H9 (cell line): ENCODE measurements around the gene NAT16. TPM values are rescaled to one million over a fixed set of nuclear protein-coding genes. Genes with fewer than 3 reads are reported as not detected.

Experiments
- DNase-seq: peaks from one replicate; pipeline ENCODE4 v3.0.0-alpha.2; 2017
- H2AFZ ChIP-seq: one replicate; pipeline ENCODE4 v1.6.1; 2013; ENCODE audit warnings: mild to moderate bottlenecking, low read length, control low read depth, moderate library complexity
- H2AK5ac ChIP-seq: 2 replicates; pipeline ENCODE4 v1.6.1; 2013; ENCODE audit warnings: low read length, control low read depth, mixed read lengths; ENCODE audit not compliant: insufficient read length
- H2BK120ac ChIP-seq: one replicate; pipeline ENCODE4 v1.6.1; 2013; ENCODE audit warnings: low read depth, mild to moderate bottlenecking, low read length, control low read depth, inconsistent platforms; ENCODE audit not compliant: poor library complexity, severe bottlenecking
- H2BK12ac ChIP-seq: 2 replicates; pipeline ENCODE4 v1.6.1; 2013; ENCODE audit warnings: low read length, control low read depth, mixed read lengths, low read depth; ENCODE audit not compliant: insufficient read length
- H2BK15ac ChIP-seq: 2 replicates; pipeline ENCODE4 v1.6.1; 2013; ENCODE audit warnings: low read depth, low read length, control low read depth
- H2BK20ac ChIP-seq: one replicate; pipeline ENCODE4 v1.6.1; 2013; ENCODE audit warnings: low read depth, mild to moderate bottlenecking, low read length, control low read depth, inconsistent platforms; ENCODE audit not compliant: poor library complexity, severe bottlenecking
- H2BK5ac ChIP-seq: 2 replicates; pipeline ENCODE4 v1.6.1; 2013; ENCODE audit warnings: low read length, control low read depth, mixed read lengths; ENCODE audit not compliant: insufficient read length
- H3K14ac ChIP-seq: 2 replicates; pipeline ENCODE4 v1.6.1; 2013; ENCODE audit warnings: low read length, control low read depth; ENCODE audit not compliant: insufficient read depth
- H3K18ac ChIP-seq: 2 replicates; pipeline ENCODE4 v1.6.1; 2013; ENCODE audit warnings: low read depth, mild to moderate bottlenecking, mixed read lengths, low read length, control low read depth; ENCODE audit not compliant: insufficient read length
- H3K23ac ChIP-seq: 2 replicates; pipeline ENCODE4 v1.6.1; 2013; ENCODE audit warnings: low read length, control low read depth, mixed read lengths, low read depth; ENCODE audit not compliant: insufficient read length
- H3K23me2 ChIP-seq: 2 replicates; pipeline ENCODE4 v1.6.1; 2013; ENCODE audit warnings: low read depth, mild to moderate bottlenecking, mixed read lengths, low read length, control low read depth; ENCODE audit not compliant: insufficient read length, poor library complexity, severe bottlenecking
- H3K27ac ChIP-seq: 2 replicates; pipeline ENCODE4 v1.5.1; 2013; ENCODE audit warnings: low read length, control low read depth, mixed read lengths, low read depth; ENCODE audit not compliant: insufficient read length
- H3K27me3 ChIP-seq: 2 replicates; pipeline ENCODE4 v1.6.1; 2013; ENCODE audit warnings: low read length, control low read depth, inconsistent platforms; ENCODE audit not compliant: insufficient read depth
- H3K4ac ChIP-seq: 2 replicates; pipeline ENCODE4 v1.6.1; 2013; ENCODE audit warnings: low read depth, mild to moderate bottlenecking, control low read depth, inconsistent platforms, low read length, moderate library complexity
- H3K4me1 ChIP-seq: 2 replicates; pipeline ENCODE4 v1.6.1; 2013; ENCODE audit warnings: low read length, control low read depth, inconsistent platforms; ENCODE audit not compliant: insufficient read depth
- H3K4me2 ChIP-seq: 2 replicates; pipeline ENCODE4 v1.6.1; 2013; ENCODE audit warnings: low read length, control low read depth, mixed read lengths; ENCODE audit not compliant: insufficient read length, insufficient read depth
- H3K56ac ChIP-seq: 2 replicates; pipeline ENCODE4 v1.6.1; 2013; ENCODE audit warnings: low read depth, mild to moderate bottlenecking, mixed read lengths, low read length, control low read depth; ENCODE audit not compliant: insufficient read length
- H3K79me1 ChIP-seq: 2 replicates; pipeline ENCODE4 v1.6.1; 2013; ENCODE audit warnings: low read depth, mild to moderate bottlenecking, moderate library complexity, low read length, control low read depth, inconsistent platforms; ENCODE audit not compliant: insufficient read depth, poor library complexity, severe bottlenecking
- H3K79me2 ChIP-seq: 2 replicates; pipeline ENCODE4 v1.6.1; 2013; ENCODE audit warnings: low read length, control low read depth, inconsistent platforms; ENCODE audit not compliant: insufficient read depth
- H3K9ac ChIP-seq: 2 replicates; pipeline ENCODE4 v1.6.1; 2013; ENCODE audit warnings: low read length, control low read depth, mixed read lengths; ENCODE audit not compliant: insufficient read length; ENCODE audit errors: extremely low read depth
- H3K9me3 ChIP-seq: one replicate; pipeline ENCODE4 v1.6.1; 2013; ENCODE audit warnings: low read depth, low read length, inconsistent platforms; ENCODE audit not compliant: control insufficient read depth
- H3T11ph ChIP-seq: one replicate; pipeline ENCODE4 v1.6.1; 2013; ENCODE audit warnings: mild to moderate bottlenecking, low read length, control low read depth, inconsistent platforms
- H4K20me1 ChIP-seq: one replicate; pipeline ENCODE4 v1.6.1; 2013; ENCODE audit not compliant: control insufficient read depth, insufficient read length, insufficient read depth
- H4K5ac ChIP-seq: 2 replicates; pipeline ENCODE4 v1.6.1; 2013; ENCODE audit warnings: low read depth, mild to moderate bottlenecking, mixed read lengths, low read length, control low read depth; ENCODE audit not compliant: insufficient read length
- H4K8ac ChIP-seq: replicated peaks from 2 replicates; pipeline ENCODE4 v1.6.1; 2013; ENCODE audit warnings: low read length, control low read depth, mixed read lengths, low read depth; ENCODE audit not compliant: insufficient read length
- H4K91ac ChIP-seq: 2 replicates; pipeline ENCODE4 v1.6.1; 2013; ENCODE audit warnings: low read depth, mild to moderate bottlenecking, moderate library complexity, mixed read lengths, low read length, control low read depth; ENCODE audit not compliant: insufficient read length
- H3K27ac Mint-ChIP-seq, 3 experiments: 2 replicates in 2 of 3; 3 replicates in 1 of 3; pipeline ENCODE4 v1.8.0; 2020 to 2021; ENCODE audit warnings: mixed read lengths in 3 of 3, mild to moderate bottlenecking in 1 of 3, moderate library complexity in 1 of 3
- H3K27me3 Mint-ChIP-seq: 2 replicates; pipeline ENCODE4 v1.8.0; 2021; ENCODE audit warnings: low read depth, mild to moderate bottlenecking, moderate library complexity, mixed read lengths
- H3K36me3 Mint-ChIP-seq, 3 experiments: 2 replicates in 2 of 3; 3 replicates in 1 of 3; pipeline ENCODE4 v1.8.0; 2020 to 2021; ENCODE audit warnings: low read depth in 3 of 3, mixed read lengths in 3 of 3; ENCODE audit not compliant: insufficient read depth in 1 of 3
- H3K4me1 Mint-ChIP-seq, 2 experiments: 2 replicates each; pipeline ENCODE4 v1.8.0; 2020; ENCODE audit warnings: mixed read lengths in 2 of 2
- H3K4me3 Mint-ChIP-seq, 2 experiments: 2 replicates in 1 of 2; 3 replicates in 1 of 2; pipeline ENCODE4 v1.8.0; 2020 to 2021; ENCODE audit warnings: mild to moderate bottlenecking in 2 of 2, mixed read lengths in 2 of 2, moderate library complexity in 1 of 2
- H3K9me3 Mint-ChIP-seq, 2 experiments: 2 replicates in 1 of 2; 3 replicates in 1 of 2; pipeline ENCODE4 v1.8.0; 2020; ENCODE audit warnings: mild to moderate bottlenecking in 2 of 2, mixed read lengths in 2 of 2, moderate library complexity in 1 of 2
- CTCF ChIP-seq: fragments of 200-600 bp; sonication (generic); conservative IDR thresholded peaks from 3 replicates; pipeline ENCODE4 v1.8.0; 2021; ENCODE audit warnings: antibody characterized with exemption, mild to moderate bottlenecking
- WGBS: extraction: QIAGEN DNeasy Blood & Tissue Kit; methylation state at CpG from one replicate; pipeline ENCODE4 v1.1.7; 2013; ENCODE audit warnings: missing lambda C conversion rate, low lambda C conversion rate, mixed read lengths; ENCODE audit not compliant: insufficient read length; ENCODE audit errors: extremely low coverage; 5-methylcytosine and 5-hydroxymethylcytosine counted together
- total RNA-seq: library from RNA; stranded (reverse); gene quantifications from 2 replicates; pipeline ENCODE4 v1.2.1, GENCODE V29; 2021

Gene NAT16
- total RNA-seq, 1 experiment from 2014 or later, result 0.50 TPM

GRCh38 chr7:101162551-101163278, 17.4 kb downstream of the NAT16 start:
- Histone ChIP-seq H3K9ac (no peak overlapping the region), H3K18ac (peak overlapping the region; percentile 53), H3K4me1 (peaks cover 9% of the 10 kb centered on the region; the same call in 1 of the 2 replicates), H2BK5ac (no peak overlapping the region), H2BK120ac (no peak overlapping the region), H3K79me2 (no peaks in the 10 kb centered on the region), H3K4me2 (peak overlapping the region; percentile 65), H3K14ac (peak overlapping the region; percentile 50; the same call in 1 of the 2 replicates), H4K8ac (no peak overlapping the region), H4K91ac (no peak overlapping the region), H2AK5ac (no peak overlapping the region), H4K20me1 (no peaks in the 10 kb centered on the region), H2BK12ac (no peak overlapping the region), H3K27ac (no peak overlapping the region), H4K5ac (no peak overlapping the region), H3K56ac (no peak overlapping the region), H3K27me3 (no peaks in the 10 kb centered on the region; the same call in 1 of the 2 replicates), H2BK15ac (no peak overlapping the region), H3K79me1 (no peaks in the 10 kb centered on the region), H3K9me3 (no peaks in the 10 kb centered on the region), H2AFZ (no peak overlapping the region), H3K23me2 (peaks cover 34% of the 10 kb centered on the region), H3K4ac (no peak overlapping the region), H3T11ph (no peak overlapping the region), H3K23ac (no peak overlapping the region), H2BK20ac (no peak overlapping the region)
- no CpG with 5 or more reads among the region's 74 CpGs for WGBS
- Mint-ChIP-seq H3K9me3 (no peaks in the 10 kb centered on the region), H3K4me1 (peaks cover 41 to 61% of the 10 kb centered on the region in 2 experiments), H3K27me3 (peaks cover 29% of the 10 kb centered on the region), H3K36me3 (peaks cover 0 to 14% (median 11%) of the 10 kb centered on the region in 3 experiments; a peak in 4 of 7 replicates), H3K4me3 (peak overlapping the region; percentile 79 to 87), H3K27ac (peak overlapping the region in 2 of 3 experiments; percentile 42 to 92; a peak in 3 of 7 replicates)
- no peak for TF ChIP-seq CTCF
- DNase-seq, result peak; percentile 84
